ENCODE data around the gene WDR81. TPM values are rescaled to one million over a fixed set of nuclear protein-coding genes. Genes with fewer than 3 reads are reported as not detected.

Gene WDR81
- total and polyA plus RNA-seq, 2 donors (not counting 3 experiments of a cell fraction or from before 2014, with no cell fraction given), result 10.4 to 17.3 TPM

DNA sequence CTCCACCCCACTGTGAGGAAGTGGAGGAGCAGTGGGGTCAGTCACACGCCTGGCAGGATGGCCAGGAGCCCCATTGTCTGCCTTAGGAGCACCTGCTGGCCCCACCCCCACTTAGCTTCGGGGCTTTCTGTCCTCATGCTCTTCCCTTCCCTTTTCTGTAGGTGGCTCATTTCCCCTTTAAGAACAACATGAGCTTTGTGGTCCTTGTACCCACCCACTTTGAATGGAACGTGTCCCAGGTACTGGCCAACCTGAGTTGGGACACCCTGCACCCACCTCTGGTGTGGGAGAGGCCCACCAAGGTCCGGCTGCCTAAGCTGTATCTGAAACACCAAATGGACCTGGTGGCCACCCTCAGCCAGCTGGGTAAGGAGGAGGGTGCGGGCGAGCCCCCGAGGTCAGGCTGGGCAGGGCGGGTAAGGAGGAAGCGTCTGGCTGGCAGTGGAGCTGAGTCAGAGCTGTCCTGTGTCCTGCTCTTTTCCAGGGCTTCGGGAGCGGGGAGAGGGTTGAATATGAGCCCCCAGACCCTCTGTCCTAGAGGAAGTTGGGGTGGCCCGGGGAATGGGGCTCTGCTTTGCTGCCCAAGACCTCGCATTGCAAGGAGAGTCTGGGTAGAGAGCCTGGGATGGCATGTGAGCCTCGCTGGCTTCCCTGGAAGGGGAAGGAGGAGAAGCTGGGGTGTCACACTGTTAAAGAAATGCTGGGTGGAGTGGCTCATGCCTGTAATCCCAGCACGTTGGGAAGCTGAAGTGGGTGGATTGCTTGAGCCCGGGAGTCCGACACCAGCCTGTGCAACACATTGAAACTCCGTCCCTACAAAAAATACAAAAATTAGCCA, 28.1 kb downstream of the WDR81 start:
- H2AFZ ChIP-seq (ENCODE audit: low read depth, low read length), result peak overlapping the region; percentile 19
- H4K20me1 ChIP-seq (replicated peaks; ENCODE audit: control insufficient read depth, extremely low read depth, insufficient read depth, low read length), result no peaks in the 10 kb centered on the region
- FAIRE-seq, result no peak
- no peaks in the 10 kb centered on the region for H3K79me2 ChIP-seq (ENCODE audit: control insufficient read depth, insufficient read depth, low read length)
- TF ChIP-seq FOS (IDR thresholded peaks at IDR 0.05; ENCODE audit: borderline replicate concordance, insufficient read depth, low read length), result peak; percentile 17
- no peak for TF ChIP-seq MYC (IDR thresholded peaks at IDR 0.05; ENCODE audit: low read depth, low read length)
- H3K9me3 ChIP-seq (replicated peaks; ENCODE audit: control insufficient read depth, insufficient read depth, low read length), result no peaks in the 10 kb centered on the region
- H3K9ac ChIP-seq (replicated peaks; ENCODE audit: extremely low read depth, insufficient read depth, low read length), result no peak overlapping the region
- H3K4me1 ChIP-seq (ENCODE audit: control insufficient read depth, extremely low read depth, insufficient read depth, low read length), result peaks cover 4% of the 10 kb centered on the region
- no peaks in the 10 kb centered on the region for H3K27me3 ChIP-seq (ENCODE audit: control insufficient read depth in 2 of 2, insufficient read depth in 2 of 2, low read length in 2 of 2)
- ChIA-PET POLR2A (interaction anchor here (0.6 kb wide), 1 partner anchor 97 kb away, joined by 4 read pairs; no protein-coding TSS in a partner anchor), CTCF (interaction anchor here (1.0 to 2.0 kb wide), 5 partner anchors 10 to 31 kb away, joined by 3 to 10 read pairs (median 5); partner anchors contain the start of gene SERPINF2)
- H3K27ac ChIP-seq (ENCODE audit: insufficient read depth, low read depth, low read length), result no peak overlapping the region
- no peak overlapping the region for H3K4me3 ChIP-seq (replicated peaks in 1 of 3; ENCODE audit: insufficient read depth in 1 of 3, low read depth in 1 of 3, low read length in 3 of 3)
- no peak for DNase-seq (ENCODE audit: low read depth, low spot score)
- no peak overlapping the region for H3K4me2 ChIP-seq (ENCODE audit: insufficient read depth, low read length)
- dilution Hi-C loops (cut with MboI; ENCODE audit: extremely low pct_ligation_motif_present, low sequenced_read_pairs) (no loop called here), intact Hi-C loops (cut with micrococcal nuclease) (no loop called here)
- H3K9me1 ChIP-seq (replicated peaks; ENCODE audit: control insufficient read depth, extremely low read depth, insufficient read depth, low read length), result no peaks in the 10 kb centered on the region
- no TSS peak for BruUV-seq (replicated peaks)
- no peaks in the 10 kb centered on the region for H3K36me3 ChIP-seq (ENCODE audit: control insufficient read depth in 2 of 2, extremely low read depth in 1 of 2, insufficient read depth in 2 of 2, low read length in 2 of 2)

- Histone ChIP-seq H3K27ac (ENCODE audit: insufficient read depth, low read depth, low read length) (no peak overlapping the region), H4K20me1 (replicated peaks; ENCODE audit: control insufficient read depth, extremely low read depth, insufficient read depth, low read length) (no peaks in the 10 kb centered on the region), H3K9ac (replicated peaks; ENCODE audit: extremely low read depth, insufficient read depth, low read length) (no peak overlapping the region), H3K9me1 (replicated peaks; ENCODE audit: control insufficient read depth, extremely low read depth, insufficient read depth, low read length) (no peaks in the 10 kb centered on the region), H3K27me3 (ENCODE audit: control insufficient read depth in 2 of 2, insufficient read depth in 2 of 2, low read length in 2 of 2) (no peaks in the 10 kb centered on the region), H2AFZ (ENCODE audit: low read depth, low read length) (no peak overlapping the region), H3K4me1 (ENCODE audit: control insufficient read depth, extremely low read depth, insufficient read depth, low read length) (peaks cover 4% of the 10 kb centered on the region), H3K4me3 (replicated peaks in 1 of 3; ENCODE audit: insufficient read depth in 1 of 3, low read depth in 1 of 3, low read length in 3 of 3) (no peak overlapping the region), H3K9me3 (replicated peaks; ENCODE audit: control insufficient read depth, insufficient read depth, low read length) (no peaks in the 10 kb centered on the region), H3K4me2 (ENCODE audit: insufficient read depth, low read length) (no peak overlapping the region), H3K36me3 (ENCODE audit: control insufficient read depth in 2 of 2, extremely low read depth in 1 of 2, insufficient read depth in 2 of 2, low read length in 2 of 2) (no peaks in the 10 kb centered on the region), H3K79me2 (ENCODE audit: control insufficient read depth, insufficient read depth, low read length) (no peaks in the 10 kb centered on the region)
- no TSS peak for BruUV-seq (replicated peaks)
- CTCF ChIA-PET, result interaction anchor here (1.0 to 1.5 kb wide), 3 partner anchors 10 to 33 kb away, joined by 5 read pairs; no protein-coding TSS in a partner anchor
- intact Hi-C loops (cut with micrococcal nuclease), result no loop called here
- POLR2A ChIA-PET, result no interaction called here
- TF ChIP-seq, protein P1, sequence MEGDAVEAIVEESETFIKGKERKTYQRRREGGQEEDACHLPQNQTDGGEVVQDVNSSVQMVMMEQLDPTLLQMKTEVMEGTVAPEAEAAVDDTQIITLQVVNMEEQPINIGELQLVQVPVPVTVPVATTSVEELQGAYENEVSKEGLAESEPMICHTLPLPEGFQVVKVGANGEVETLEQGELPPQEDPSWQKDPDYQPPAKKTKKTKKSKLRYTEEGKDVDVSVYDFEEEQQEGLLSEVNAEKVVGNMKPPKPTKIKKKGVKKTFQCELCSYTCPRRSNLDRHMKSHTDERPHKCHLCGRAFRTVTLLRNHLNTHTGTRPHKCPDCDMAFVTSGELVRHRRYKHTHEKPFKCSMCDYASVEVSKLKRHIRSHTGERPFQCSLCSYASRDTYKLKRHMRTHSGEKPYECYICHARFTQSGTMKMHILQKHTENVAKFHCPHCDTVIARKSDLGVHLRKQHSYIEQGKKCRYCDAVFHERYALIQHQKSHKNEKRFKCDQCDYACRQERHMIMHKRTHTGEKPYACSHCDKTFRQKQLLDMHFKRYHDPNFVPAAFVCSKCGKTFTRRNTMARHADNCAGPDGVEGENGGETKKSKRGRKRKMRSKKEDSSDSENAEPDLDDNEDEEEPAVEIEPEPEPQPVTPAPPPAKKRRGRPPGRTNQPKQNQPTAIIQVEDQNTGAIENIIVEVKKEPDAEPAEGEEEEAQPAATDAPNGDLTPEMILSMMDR (IDR thresholded peaks at IDR 0.05; ENCODE audit: extremely low read depth in 1 of 2, insufficient read depth in 1 of 2, low read depth in 1 of 2, low read length in 2 of 2), result no peak
- no peak for TF ChIP-seq JUN (IDR thresholded peaks at IDR 0.05; ENCODE audit: borderline replicate concordance, insufficient read depth, insufficient read length, low read depth)
- no peak for TF ChIP-seq EZH2 (IDR thresholded peaks at IDR 0.05; ENCODE audit: borderline replicate concordance, low read depth, low read length, severe bottlenecking)
- TF ChIP-seq POLR2AphosphoS5 (IDR thresholded peaks at IDR 0.05; ENCODE audit: insufficient read depth, low read depth, low read length), result no peak
- TF ChIP-seq MYC (IDR thresholded peaks at IDR 0.05; ENCODE audit: low read depth, low read length), result no peak
- TF ChIP-seq, protein P2, sequence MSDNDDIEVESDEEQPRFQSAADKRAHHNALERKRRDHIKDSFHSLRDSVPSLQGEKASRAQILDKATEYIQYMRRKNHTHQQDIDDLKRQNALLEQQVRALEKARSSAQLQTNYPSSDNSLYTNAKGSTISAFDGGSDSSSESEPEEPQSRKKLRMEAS (IDR thresholded peaks at IDR 0.05; ENCODE audit: insufficient read depth, insufficient read length), result no peak
- no peak for TF ChIP-seq GATA2 (IDR thresholded peaks at IDR 0.05; ENCODE audit: insufficient read depth, insufficient read length, low read depth, low read length)
- no peak for TF ChIP-seq FOS (IDR thresholded peaks at IDR 0.05; ENCODE audit: borderline replicate concordance, insufficient read depth, low read length)
- no peak for TF ChIP-seq POLR2A (IDR thresholded peaks at IDR 0.05; ENCODE audit: low read depth, low read length)
- FAIRE-seq (no peak), DNase-seq (ENCODE audit: low read depth, low spot score) (no peak)
- dilution Hi-C loops (cut with MboI; ENCODE audit: extremely low pct_ligation_motif_present, low sequenced_read_pairs), result no loop called here
Observed at GRCh38 chr17:1753767-1754429, 29.4 kb downstream of the WDR81 start.

Data from endothelial cell of umbilical vein (primary cell).